GM23248 (cell line): ENCODE measurements around the gene FXYD6.

Experiments used
- EZH2 ChIP-seq: fragments of 200-600 bp; sonication (generic); IDR thresholded peaks from 2 replicates; pipeline ENCODE4 v1.6.1; 2018; ENCODE audit warnings: antibody characterized with exemption, mild to moderate bottlenecking; ENCODE audit not compliant: insufficient read depth, poor library complexity, severe bottlenecking
- EZH2phosphoT487 ChIP-seq: fragments of 200-600 bp; sonication (generic); IDR thresholded peaks from 2 replicates; pipeline ENCODE4 v1.6.1; 2018; ENCODE audit warnings: antibody characterized with exemption, moderate library complexity, mild to moderate bottlenecking, low read depth; ENCODE audit not compliant: insufficient read depth

- no peak for TF ChIP-seq EZH2
- TF ChIP-seq EZH2phosphoT487, result no peak
Observed at GRCh38 chr11:117827521-117828511, 48.6 kb downstream of the FXYD6 start.
